Stimulated activated CD4-positive, alpha-beta T cell treated with anti-CD3 and anti-CD28 coated beads, Interleukin-15, amount 100 ng/mL, for 1 hour (primary cell): ENCODE results near the gene RNF40.

Experiments
- DNase-seq, 2 donors: peaks; one replicate each; pipeline ENCODE4 v3.0.0-alpha.2; 2020; ENCODE audit warnings: low read depth in 1 of 2, low spot score in 1 of 2

Gene RNF40

GRCh38 chr16:30761928-30762902 lies at the start of gene RNF40, which contains the start of gene CFAP119:
Gene RNF40 (plus strand): TSS chr16:30762322. CDS start chr16:30762546, 224 bp downstream.
Gene CFAP119 (minus strand): TSS chr16:30762062. CDS start chr16:30761748, 314 bp downstream.
- DNase-seq, result peak; percentile 73

DNA sequence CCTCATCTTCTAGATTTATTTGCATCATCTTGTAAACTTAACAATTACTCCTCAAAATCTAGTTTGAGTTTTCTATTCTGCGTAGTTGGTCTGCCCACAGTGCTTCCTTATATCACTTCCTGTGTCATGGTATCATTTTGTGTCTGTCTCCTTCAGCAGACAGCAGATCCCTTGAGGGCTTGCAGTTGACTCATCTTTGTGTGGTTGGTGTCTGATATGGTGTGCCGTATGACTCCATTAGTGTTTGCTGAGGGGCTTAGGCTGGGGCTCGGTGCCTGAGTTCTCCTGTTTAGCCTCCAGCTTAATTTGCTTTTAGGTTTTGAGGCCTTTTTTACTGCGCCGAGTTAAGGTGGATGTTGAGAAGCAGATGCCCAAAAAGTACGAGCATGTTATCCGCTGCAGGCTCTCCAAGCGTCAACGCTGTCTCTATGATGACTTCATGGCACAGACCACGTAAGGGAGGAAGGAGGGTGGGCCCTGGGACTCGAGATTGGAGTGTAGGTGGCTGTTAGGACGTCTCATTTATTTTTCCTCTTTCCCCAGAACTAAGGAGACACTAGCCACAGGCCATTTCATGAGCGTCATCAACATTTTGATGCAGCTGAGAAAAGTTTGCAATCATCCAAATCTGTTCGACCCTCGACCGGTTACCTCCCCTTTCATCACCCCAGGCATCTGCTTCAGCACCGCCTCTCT lies 46.2 kb upstream of the RNF40 start:
- no peak for DNase-seq

DNA sequence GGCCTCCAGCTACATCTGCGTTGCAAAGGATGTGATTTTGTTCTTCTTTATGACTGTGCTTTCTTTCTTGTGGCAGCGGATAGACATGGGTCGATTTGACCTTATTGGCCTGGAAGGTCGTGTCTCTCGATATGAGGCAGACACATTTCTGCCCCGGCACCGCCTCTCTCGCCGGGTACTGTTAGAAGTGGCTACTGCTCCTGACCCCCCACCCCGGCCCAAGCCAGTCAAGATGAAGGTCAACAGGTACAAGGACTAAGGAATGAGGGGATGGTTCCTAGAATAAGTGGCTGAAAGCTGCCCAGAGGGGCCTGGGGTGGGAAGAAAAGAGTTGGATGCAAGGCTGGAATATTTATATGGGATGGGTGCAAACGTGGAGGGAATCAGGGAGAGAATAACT lies 42.0 kb upstream of the RNF40 start:
- no peak for DNase-seq

DNA sequence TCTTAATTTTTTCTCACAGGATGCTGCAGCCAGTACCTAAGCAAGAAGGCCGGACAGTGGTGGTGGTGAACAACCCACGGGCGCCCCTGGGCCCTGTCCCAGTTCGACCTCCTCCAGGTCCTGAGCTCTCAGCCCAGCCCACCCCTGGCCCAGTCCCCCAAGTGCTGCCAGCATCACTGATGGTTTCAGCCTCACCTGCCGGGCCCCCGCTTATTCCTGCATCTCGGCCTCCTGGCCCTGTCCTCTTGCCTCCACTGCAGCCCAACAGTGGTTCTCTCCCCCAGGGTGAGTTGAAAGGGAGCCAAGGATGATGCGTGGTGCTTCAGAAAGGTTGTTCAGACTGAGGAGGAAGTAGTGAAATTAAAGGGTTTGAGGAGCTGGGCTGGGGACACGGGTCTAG lies 41.4 kb upstream of the RNF40 start:
- DNase-seq, result no peak

DNA sequence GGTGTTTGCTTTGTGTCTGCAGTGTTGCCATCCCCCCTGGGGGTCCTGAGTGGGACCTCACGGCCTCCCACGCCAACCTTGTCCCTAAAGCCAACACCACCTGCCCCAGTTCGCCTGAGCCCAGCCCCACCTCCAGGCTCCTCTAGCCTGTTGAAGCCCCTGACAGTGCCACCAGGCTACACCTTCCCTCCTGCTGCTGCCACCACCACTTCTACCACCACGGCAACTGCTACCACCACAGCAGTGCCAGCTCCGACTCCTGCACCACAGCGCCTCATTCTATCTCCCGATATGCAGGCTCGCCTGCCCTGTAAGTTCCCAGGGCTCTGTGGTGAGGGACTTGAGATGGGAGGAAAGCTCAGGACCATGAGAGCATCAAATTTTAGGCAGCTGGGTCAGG lies 41.0 kb upstream of the RNF40 start:
- no peak for DNase-seq

DNA sequence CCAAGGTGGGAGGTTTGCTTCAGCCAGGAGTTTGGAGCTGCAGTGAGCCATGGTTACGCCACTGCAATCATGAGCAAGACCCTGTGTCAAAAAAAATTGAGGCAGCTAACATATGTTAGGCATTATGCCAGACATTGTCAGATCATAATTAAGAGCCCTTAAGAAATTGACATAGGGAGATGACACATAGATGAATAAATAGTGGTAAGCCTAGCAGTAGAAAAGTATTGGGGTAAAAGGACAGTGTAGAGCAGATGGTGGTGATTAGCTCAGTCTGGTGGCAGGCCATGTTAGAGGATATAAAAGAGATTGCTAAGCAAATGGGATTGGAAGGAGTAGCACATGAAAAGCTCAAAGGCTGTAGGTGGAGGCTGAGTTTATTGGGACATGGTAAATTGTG lies 40.5 kb upstream of the RNF40 start:
- DNase-seq, result no peak

DNA sequence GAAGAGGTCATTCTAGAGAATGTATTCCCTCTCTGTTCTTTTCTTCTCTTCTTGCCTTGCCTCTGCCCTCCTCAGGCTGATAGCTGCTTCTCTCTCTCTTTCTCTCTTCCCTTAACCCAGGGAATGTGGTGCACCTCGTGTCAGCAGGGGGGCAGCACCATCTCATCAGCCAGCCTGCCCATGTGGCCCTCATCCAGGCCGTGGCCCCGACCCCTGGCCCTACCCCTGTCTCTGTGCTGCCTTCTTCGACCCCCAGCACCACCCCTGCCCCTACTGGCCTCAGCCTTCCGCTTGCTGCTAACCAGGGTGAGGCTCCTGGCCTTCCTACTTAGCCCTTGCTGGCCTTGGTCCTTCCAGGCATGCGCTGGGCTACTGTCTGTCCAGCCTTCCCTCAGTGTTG lies 39.7 kb upstream of the RNF40 start:
- no peak for DNase-seq

GRCh38 chr16:30722916-30723315 lies 39.2 kb upstream of the RNF40 start:
- DNase-seq, result no peak

DNA sequence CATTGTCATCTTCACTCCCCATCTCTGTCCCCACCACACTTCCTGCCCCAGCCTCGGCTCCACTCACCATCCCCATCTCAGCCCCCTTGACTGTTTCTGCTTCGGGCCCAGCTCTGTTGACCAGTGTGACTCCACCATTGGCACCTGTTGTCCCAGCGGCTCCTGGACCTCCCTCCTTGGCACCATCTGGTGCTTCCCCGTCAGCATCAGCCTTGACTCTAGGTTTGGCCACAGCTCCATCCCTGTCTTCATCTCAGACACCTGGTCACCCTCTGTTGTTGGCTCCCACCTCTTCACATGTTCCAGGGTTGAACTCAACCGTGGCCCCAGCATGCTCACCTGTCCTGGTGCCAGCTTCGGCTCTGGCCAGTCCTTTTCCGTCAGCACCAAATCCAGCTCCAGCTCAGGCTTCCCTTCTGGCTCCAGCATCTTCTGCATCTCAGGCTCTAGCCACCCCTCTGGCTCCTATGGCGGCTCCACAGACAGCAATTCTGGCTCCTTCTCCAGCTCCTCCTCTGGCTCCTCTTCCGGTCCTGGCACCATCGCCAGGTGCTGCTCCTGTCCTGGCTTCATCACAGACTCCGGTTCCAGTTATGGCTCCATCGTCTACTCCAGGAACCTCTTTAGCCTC lies 38.3 kb upstream of the RNF40 start:
- no peak for DNase-seq

DNA sequence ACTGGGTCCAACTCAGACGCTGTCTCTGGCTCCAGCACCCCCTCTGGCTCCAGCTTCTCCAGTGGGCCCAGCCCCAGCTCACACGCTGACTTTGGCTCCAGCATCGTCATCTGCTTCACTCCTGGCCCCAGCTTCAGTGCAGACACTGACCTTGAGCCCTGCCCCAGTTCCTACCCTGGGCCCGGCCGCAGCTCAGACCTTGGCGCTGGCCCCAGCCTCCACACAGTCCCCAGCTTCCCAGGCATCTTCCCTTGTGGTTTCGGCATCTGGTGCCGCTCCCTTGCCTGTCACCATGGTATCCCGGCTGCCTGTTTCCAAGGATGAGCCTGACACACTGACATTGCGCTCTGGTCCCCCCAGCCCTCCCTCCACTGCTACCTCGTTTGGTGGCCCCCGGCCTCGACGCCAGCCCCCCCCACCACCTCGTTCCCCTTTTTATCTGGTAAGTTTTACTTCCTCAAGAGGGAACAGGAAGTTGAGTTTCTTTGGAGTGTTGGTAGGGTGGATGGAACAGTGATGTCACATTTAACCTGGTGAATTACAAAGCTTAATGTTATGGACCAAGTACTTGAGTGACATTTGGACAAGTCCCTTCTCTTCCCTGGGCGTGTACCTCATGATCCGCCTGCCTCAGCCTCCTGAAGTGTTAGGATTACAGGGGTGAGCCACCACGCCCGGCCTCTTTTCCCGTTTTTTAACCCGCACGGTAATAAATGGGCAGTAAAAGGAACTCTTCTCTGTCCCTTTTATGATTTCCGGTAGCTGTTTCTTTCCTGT lies 37.3 kb upstream of the RNF40 start:
- DNase-seq, result no peak

DNA sequence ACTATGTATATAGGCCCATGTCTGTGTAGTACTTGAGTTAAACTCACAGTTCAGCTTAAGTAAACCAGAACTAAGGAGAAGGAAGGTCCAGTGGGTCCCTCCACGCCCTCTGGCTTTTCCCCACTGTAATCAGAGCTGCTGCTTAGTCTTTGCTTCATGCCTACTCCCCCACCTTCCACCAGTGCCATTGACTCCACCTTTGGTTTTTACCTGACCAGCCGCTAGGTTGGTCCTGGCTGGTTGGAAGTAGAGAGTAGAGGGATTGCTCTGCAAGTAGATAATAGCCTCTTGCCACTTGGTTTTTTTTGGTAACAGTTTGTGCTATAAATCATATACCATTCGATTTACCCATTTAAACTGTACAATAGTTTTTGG lies 36.7 kb upstream of the RNF40 start:
- no peak for DNase-seq

DNA sequence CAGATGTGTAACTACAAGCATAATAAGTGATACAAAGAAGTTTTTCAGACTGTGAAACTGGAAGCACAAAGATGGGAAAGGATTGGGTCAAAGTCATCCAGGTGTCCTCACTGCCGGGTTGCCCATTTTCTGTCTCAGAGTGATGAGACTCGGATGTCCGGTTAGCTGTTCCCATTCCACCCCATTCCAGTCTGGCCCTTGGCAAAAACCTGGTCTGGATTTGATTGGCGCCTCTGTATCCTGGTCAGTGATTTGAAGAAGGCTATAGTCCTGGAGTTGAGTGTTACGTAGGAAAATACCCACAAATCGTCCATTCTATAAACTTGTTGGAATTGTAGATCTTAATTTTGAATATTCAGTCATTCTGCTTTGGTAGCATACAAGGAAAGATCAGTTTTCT lies 33.8 kb upstream of the RNF40 start:
- DNase-seq, result no peak

GRCh38 chr16:30728899-30729672 lies 33.0 kb upstream of the RNF40 start:
- DNase-seq, result no peak

- no peak for DNase-seq
Observed at GRCh38 chr16:30731411-30731810, 30.7 kb upstream of the RNF40 start.

GRCh38 chr16:30736995-30737793 lies 24.9 kb upstream of the RNF40 start:
- DNase-seq, result no peak

- no peak for DNase-seq
Observed at GRCh38 chr16:30737794-30738648, 24.1 kb upstream of the RNF40 start.

GRCh38 chr16:30738984-30739951 lies 22.9 kb upstream of the RNF40 start:
- DNase-seq, result no peak
